ENCODE data around the gene MAPKAPK2.

Gene MAPKAPK2

DNA sequence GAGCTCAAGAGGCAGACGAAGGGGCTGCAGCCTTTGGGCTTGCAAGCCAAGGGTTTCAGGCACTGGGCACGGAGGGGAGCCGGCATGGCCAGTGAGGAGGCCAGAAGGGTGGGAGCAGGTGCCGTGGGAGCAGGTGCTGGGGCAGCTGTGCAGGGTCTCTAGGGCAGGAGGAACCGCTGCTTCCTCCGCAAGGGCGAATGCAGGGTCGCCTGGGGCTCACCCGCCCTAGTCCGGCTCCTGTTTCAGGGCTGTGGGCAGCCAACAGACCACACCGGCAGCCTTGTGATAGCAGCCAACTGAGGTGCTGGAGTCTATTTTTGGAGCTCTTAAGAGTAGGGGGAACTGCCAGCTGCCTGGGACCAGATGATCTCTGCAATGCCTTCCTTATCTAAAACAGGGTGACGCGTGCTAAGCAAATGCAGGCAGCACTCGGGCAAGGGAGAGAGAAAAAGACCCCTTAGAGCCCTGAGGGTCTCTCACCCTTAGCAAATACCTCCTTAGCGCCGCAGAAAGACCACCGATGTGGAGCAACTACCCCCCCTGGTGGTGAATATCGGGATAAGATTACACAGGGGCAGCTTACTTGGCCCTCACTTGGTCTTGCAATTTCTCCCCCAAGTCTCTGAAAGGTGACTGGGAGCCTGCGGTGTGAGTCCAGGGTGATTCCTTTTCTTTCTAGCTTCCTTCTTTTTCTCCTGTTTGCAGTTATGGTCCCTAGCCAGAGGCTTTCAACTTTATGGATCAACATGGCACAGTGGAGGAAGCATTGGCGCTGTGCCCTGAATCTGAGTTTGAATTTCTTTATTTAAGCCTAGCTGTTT is 20.7 kb upstream of the MAPKAPK2 start (continued):
- TF ChIP-seq INSM2 (tag by site-specific recombination; IDR thresholded peaks at IDR 0.05): no peak
- TF ChIP-seq ZNF423 (tag by site-specific recombination; IDR thresholded peaks at IDR 0.05): no peak
- TF ChIP-seq ZNF266 (tag by site-specific recombination; IDR thresholded peaks at IDR 0.05; ENCODE audit: low read depth): no peak
- no peak for TF ChIP-seq ZNF747 (tag by site-specific recombination; IDR thresholded peaks at IDR 0.05)
- TF ChIP-seq EGR2 (tag by site-specific recombination; IDR thresholded peaks at IDR 0.05; ENCODE audit: low read depth): 0 out of 2 replicates have a peak, but pooled peaks have one; percentile 12
- no peak for TF ChIP-seq ZNF26 (tag by site-specific recombination; IDR thresholded peaks at IDR 0.05)
- TF ChIP-seq ZNF140 (tag by site-specific recombination; IDR thresholded peaks at IDR 0.05): no peak
- TF ChIP-seq ZNF302 (tag by site-specific recombination; IDR thresholded peaks at IDR 0.05; ENCODE audit: low read depth): no peak
- no peak for TF ChIP-seq TRIM28 (IDR thresholded peaks at IDR 0.05; ENCODE audit: borderline replicate concordance, low read length)
- TF ChIP-seq ZNF24 (tag by site-specific recombination; IDR thresholded peaks at IDR 0.05): no peak
- no peak for TF ChIP-seq KLF1 (tag by site-specific recombination; IDR thresholded peaks at IDR 0.05)
- no peak for TF ChIP-seq OVOL3 (tag by site-specific recombination; IDR thresholded peaks at IDR 0.05)
- no peak for TF ChIP-seq ZNF473 (tag by site-specific recombination; IDR thresholded peaks at IDR 0.05)
- TF ChIP-seq ZNF350 (tag by site-specific recombination; IDR thresholded peaks at IDR 0.05): no peak
- TF ChIP-seq ZNF571 (tag by site-specific recombination; IDR thresholded peaks at IDR 0.05): no peak
- TF ChIP-seq HOXD13 (CRISPR knock-in tag; IDR thresholded peaks at IDR 0.05; ENCODE audit: borderline replicate concordance): no peak
- no peak for TF ChIP-seq ZNF501 (tag by site-specific recombination; IDR thresholded peaks at IDR 0.05)
- no peak for TF ChIP-seq ZNF530 (tag by site-specific recombination; IDR thresholded peaks at IDR 0.05; ENCODE audit: low read depth)
- TF ChIP-seq ZFP3 (tag by site-specific recombination; IDR thresholded peaks at IDR 0.05; ENCODE audit: low read depth): no peak
- TF ChIP-seq ZNF121 (tag by site-specific recombination; IDR thresholded peaks at IDR 0.05): no peak
- TF ChIP-seq FEZF1 (tag by site-specific recombination; IDR thresholded peaks at IDR 0.05): no peak
- no peak for TF ChIP-seq ZNF416 (tag by site-specific recombination; IDR thresholded peaks at IDR 0.05)
- TF ChIP-seq, protein P1, sequence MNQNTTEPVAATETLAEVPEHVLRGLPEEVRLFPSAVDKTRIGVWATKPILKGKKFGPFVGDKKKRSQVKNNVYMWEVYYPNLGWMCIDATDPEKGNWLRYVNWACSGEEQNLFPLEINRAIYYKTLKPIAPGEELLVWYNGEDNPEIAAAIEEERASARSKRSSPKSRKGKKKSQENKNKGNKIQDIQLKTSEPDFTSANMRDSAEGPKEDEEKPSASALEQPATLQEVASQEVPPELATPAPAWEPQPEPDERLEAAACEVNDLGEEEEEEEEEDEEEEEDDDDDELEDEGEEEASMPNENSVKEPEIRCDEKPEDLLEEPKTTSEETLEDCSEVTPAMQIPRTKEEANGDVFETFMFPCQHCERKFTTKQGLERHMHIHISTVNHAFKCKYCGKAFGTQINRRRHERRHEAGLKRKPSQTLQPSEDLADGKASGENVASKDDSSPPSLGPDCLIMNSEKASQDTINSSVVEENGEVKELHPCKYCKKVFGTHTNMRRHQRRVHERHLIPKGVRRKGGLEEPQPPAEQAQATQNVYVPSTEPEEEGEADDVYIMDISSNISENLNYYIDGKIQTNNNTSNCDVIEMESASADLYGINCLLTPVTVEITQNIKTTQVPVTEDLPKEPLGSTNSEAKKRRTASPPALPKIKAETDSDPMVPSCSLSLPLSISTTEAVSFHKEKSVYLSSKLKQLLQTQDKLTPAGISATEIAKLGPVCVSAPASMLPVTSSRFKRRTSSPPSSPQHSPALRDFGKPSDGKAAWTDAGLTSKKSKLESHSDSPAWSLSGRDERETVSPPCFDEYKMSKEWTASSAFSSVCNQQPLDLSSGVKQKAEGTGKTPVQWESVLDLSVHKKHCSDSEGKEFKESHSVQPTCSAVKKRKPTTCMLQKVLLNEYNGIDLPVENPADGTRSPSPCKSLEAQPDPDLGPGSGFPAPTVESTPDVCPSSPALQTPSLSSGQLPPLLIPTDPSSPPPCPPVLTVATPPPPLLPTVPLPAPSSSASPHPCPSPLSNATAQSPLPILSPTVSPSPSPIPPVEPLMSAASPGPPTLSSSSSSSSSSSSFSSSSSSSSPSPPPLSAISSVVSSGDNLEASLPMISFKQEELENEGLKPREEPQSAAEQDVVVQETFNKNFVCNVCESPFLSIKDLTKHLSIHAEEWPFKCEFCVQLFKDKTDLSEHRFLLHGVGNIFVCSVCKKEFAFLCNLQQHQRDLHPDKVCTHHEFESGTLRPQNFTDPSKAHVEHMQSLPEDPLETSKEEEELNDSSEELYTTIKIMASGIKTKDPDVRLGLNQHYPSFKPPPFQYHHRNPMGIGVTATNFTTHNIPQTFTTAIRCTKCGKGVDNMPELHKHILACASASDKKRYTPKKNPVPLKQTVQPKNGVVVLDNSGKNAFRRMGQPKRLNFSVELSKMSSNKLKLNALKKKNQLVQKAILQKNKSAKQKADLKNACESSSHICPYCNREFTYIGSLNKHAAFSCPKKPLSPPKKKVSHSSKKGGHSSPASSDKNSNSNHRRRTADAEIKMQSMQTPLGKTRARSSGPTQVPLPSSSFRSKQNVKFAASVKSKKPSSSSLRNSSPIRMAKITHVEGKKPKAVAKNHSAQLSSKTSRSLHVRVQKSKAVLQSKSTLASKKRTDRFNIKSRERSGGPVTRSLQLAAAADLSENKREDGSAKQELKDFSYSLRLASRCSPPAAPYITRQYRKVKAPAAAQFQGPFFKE (tag by site-specific recombination; IDR thresholded peaks at IDR 0.05; ENCODE audit: borderline replicate concordance): no peak
- TF ChIP-seq ZNF513 (tag by site-specific recombination; IDR thresholded peaks at IDR 0.05): no peak
- peak; percentile 90 for TF ChIP-seq ZNF654 (tag by site-specific recombination; IDR thresholded peaks at IDR 0.05; ENCODE audit: low read depth)

Data from HEK293 (cell line).